ENCODE data around the gene MAP2K4.

DNA sequence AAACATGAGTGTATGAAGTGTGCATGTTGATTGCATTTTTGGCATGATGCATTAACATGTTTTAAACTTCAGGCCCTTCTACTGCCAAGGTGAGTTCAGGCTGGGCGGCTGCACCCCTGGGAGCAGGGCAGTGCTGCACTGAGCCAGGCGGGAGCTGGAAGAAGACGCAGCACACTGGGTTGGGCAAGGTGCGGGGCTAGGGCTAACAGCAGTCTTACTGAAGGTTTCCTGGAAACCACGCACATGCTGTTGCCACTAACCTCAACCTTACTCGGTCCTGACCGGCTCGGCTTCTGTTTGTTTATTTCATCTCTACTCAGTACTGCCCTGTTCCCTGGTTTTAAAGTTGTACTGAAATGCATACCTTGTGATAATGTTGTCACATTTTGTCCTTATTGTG is 61.0 kb downstream of the MAP2K4 start:
- TF ChIP-seq CBX5 (IDR thresholded peaks at IDR 0.05; ENCODE audit: low read depth, low read length) (no peak), YY1 (IDR thresholded peaks at IDR 0.05; ENCODE audit: low read depth, low read length) (no peak), FOSL1 (IDR thresholded peaks at IDR 0.05; ENCODE audit: insufficient read depth, low read depth, low read length) (no peak), GABPA (IDR thresholded peaks at IDR 0.05; ENCODE audit: borderline replicate concordance, insufficient read depth, low read length) (no peak), SIX5 (IDR thresholded peaks at IDR 0.05; ENCODE audit: low read depth, low read length) (no peak), EZH2 (IDR thresholded peaks at IDR 0.05; ENCODE audit: low read depth, low read length, severe bottlenecking) (no peak), NRF1 (IDR thresholded peaks at IDR 0.05; ENCODE audit: low read depth, low read length) (no peak), ZNF274 (IDR thresholded peaks at IDR 0.05; ENCODE audit: borderline replicate concordance, extremely low read depth, low read length) (no peak), POLR2AphosphoS5 (IDR thresholded peaks at IDR 0.05; ENCODE audit: low read depth, low read length) (no peak), HDAC2 (IDR thresholded peaks at IDR 0.05; ENCODE audit: borderline replicate concordance in 1 of 2, low read depth in 2 of 2, low read length in 2 of 2) (no peak), SIN3A (conservative IDR thresholded peaks at IDR 0.05 in 1 of 2, IDR thresholded peaks at IDR 0.05 in 1 of 2; ENCODE audit: low read depth in 1 of 2, low read length in 2 of 2) (no peak)
- TF ChIP-seq, protein P1, sequence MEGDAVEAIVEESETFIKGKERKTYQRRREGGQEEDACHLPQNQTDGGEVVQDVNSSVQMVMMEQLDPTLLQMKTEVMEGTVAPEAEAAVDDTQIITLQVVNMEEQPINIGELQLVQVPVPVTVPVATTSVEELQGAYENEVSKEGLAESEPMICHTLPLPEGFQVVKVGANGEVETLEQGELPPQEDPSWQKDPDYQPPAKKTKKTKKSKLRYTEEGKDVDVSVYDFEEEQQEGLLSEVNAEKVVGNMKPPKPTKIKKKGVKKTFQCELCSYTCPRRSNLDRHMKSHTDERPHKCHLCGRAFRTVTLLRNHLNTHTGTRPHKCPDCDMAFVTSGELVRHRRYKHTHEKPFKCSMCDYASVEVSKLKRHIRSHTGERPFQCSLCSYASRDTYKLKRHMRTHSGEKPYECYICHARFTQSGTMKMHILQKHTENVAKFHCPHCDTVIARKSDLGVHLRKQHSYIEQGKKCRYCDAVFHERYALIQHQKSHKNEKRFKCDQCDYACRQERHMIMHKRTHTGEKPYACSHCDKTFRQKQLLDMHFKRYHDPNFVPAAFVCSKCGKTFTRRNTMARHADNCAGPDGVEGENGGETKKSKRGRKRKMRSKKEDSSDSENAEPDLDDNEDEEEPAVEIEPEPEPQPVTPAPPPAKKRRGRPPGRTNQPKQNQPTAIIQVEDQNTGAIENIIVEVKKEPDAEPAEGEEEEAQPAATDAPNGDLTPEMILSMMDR (IDR thresholded peaks at IDR 0.05; ENCODE audit: control extremely low read depth in 1 of 3, insufficient read depth in 1 of 3, low read depth in 1 of 3, low read length in 3 of 3) = no peak
- TF ChIP-seq, protein P2, sequence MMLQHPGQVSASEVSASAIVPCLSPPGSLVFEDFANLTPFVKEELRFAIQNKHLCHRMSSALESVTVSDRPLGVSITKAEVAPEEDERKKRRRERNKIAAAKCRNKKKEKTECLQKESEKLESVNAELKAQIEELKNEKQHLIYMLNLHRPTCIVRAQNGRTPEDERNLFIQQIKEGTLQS (IDR thresholded peaks at IDR 0.05; ENCODE audit: insufficient read depth, low read depth, low read length) = no peak
- TF ChIP-seq, protein P3, sequence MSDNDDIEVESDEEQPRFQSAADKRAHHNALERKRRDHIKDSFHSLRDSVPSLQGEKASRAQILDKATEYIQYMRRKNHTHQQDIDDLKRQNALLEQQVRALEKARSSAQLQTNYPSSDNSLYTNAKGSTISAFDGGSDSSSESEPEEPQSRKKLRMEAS (IDR thresholded peaks at IDR 0.05) = no peak
